ENCODE measurements around the gene RANGRF. TPM values are rescaled to one million over a fixed set of nuclear protein-coding genes. Genes with fewer than 3 reads are reported as not detected.

The RANGRF gene
- total and polyA plus RNA-seq, 9 donors, result 14.5 to 48.3 (median 30.1) TPM

DNA sequence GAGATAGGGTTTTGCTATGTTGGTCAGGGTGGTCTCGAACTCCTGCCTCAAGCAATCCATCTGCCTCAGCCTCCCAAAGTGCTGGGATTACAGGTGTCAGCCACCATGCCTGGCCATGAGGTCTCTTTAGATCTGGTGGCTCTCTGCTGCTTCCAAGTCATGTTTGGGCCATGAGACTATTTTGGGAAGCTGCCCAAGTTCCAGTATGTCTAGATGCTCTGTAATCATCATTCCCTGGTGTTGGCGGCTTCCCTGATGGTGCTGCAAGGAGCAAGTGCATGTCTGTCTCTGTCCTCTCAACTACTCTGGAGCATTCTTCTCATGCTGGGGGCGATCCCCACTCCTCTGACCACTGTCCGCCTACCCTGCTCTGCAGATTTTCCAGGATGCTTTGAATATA is 44.8 kb downstream of the RANGRF start:
- Histone ChIP-seq H3K27ac (no peak overlapping the region), H3K4me1 (ENCODE audit: insufficient read depth) (no peaks in the 10 kb centered on the region), H3K36me3 (no peaks in the 10 kb centered on the region), H3K9me3 (no peaks in the 10 kb centered on the region), H3K27me3 (no peaks in the 10 kb centered on the region), H3K4me3 (no peak overlapping the region)
- intact Hi-C loops (cut with DNase I), result no loop called here
- DNase-seq, result no peak
- TF ChIP-seq, protein P1, sequence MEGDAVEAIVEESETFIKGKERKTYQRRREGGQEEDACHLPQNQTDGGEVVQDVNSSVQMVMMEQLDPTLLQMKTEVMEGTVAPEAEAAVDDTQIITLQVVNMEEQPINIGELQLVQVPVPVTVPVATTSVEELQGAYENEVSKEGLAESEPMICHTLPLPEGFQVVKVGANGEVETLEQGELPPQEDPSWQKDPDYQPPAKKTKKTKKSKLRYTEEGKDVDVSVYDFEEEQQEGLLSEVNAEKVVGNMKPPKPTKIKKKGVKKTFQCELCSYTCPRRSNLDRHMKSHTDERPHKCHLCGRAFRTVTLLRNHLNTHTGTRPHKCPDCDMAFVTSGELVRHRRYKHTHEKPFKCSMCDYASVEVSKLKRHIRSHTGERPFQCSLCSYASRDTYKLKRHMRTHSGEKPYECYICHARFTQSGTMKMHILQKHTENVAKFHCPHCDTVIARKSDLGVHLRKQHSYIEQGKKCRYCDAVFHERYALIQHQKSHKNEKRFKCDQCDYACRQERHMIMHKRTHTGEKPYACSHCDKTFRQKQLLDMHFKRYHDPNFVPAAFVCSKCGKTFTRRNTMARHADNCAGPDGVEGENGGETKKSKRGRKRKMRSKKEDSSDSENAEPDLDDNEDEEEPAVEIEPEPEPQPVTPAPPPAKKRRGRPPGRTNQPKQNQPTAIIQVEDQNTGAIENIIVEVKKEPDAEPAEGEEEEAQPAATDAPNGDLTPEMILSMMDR (IDR thresholded peaks at IDR 0.05), result no peak
- no peak for TF ChIP-seq EP300 (IDR thresholded peaks at IDR 0.05)
- TF ChIP-seq POLR2A (IDR thresholded peaks at IDR 0.05), result no peak
- 85 to 93% (median 90%) methylated on average over 4 of the region's 4 CpGs for WGBS, 3 donors

DNA sequence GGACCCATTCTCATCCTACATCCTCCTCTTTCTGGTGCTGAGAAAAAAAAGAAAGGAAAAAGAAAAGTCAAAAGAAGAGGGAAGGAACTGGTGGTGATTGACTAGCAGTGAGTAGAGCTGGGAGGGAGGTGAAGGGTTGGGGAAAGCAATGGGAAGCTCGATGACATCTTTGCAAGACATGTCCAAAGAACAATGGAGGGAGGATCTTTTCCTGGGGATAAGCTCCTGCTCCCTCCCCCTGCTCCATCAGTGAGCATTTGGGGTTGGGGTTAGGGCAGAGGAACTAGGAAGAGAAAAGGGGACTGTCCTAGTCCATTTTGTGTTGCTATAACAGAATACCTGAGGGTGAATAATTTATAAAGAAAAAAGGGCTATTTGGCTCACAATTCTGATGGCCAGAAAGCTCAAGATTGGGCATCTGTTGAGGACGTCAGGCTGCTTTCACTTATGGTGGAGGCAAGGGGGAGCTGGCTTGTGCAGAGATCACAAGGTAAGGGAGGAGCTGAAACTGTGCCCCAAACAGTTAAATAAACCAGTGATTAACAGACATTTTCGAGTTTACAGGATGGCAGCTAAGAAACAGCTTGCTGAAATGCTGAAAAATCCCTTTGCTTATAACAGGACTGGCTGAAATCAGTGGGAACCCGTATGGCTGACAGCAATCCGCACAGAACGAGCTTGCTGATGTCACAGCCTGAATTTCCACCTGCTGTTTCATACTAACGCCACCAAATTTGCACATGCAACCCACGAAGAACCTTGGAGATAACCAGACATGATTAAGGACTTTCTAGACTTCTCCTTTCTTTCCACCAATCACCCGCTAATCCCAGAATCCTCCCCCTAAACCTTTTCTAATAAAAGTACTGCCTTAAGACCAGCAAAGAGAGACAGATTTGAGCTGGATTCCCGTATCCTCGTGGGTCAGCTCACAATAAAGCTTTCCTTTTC is 49.6 kb downstream of the RANGRF start:
- WGBS, 3 donors, result 8 to 12% (median 9%) methylated on average over 11 of the region's 11 CpGs
- no peak overlapping the region for H3K27ac ChIP-seq
- H3K9me3 ChIP-seq, result no peaks in the 10 kb centered on the region
- H3K4me3 ChIP-seq, result no peak overlapping the region
- intact Hi-C loops (cut with DNase I), result no loop called here
- H3K4me1 ChIP-seq (ENCODE audit: insufficient read depth), result no peaks in the 10 kb centered on the region
- TF ChIP-seq, protein P1 (IDR thresholded peaks at IDR 0.05), result no peak
- no peak for TF ChIP-seq POLR2A (IDR thresholded peaks at IDR 0.05)
- no peak for TF ChIP-seq EP300 (IDR thresholded peaks at IDR 0.05)
- no peaks in the 10 kb centered on the region for H3K27me3 ChIP-seq
- no peaks in the 10 kb centered on the region for H3K36me3 ChIP-seq
- DNase-seq, result no peak

GRCh38 chr17:8338753-8339140 is 50.3 kb downstream of the RANGRF start:
- intact Hi-C loops (cut with DNase I), result no loop called here

GRCh38 chr17:8339540-8339939 is 51.1 kb downstream of the RANGRF start, which contains the start of gene ODF4:
Gene ODF4 (plus strand): TSS chr17:8339840. CDS start chr17:8340052, 212 bp downstream.
- Histone ChIP-seq H3K4me3 (no peak within 1 kb of the TSS), H3K36me3 (no peaks in the 10 kb centered on the region), H3K9me3 (no peaks in the 10 kb centered on the region), H3K27me3 (no peaks in the 10 kb centered on the region), H3K27ac (no peak within 1 kb of the TSS), H3K4me1 (ENCODE audit: insufficient read depth) (no peaks in the 10 kb centered on the region)
- TF ChIP-seq EP300 (IDR thresholded peaks at IDR 0.05), result no peak
- TF ChIP-seq, protein P1 (IDR thresholded peaks at IDR 0.05), result no peak
- TF ChIP-seq POLR2A (IDR thresholded peaks at IDR 0.05), result no peak
- intact Hi-C loops (cut with DNase I), result no loop called here
- DNase-seq, result no peak
- 81 to 88% (median 82%) methylated on average over 2 of the region's 2 CpGs for WGBS, 3 donors

More at GRCh38 chr17:8338753-8339140, 50.3 kb downstream of the RANGRF start:
- no peak for DNase-seq
- Histone ChIP-seq H3K27ac (no peak overlapping the region), H3K27me3 (no peaks in the 10 kb centered on the region), H3K9me3 (no peaks in the 10 kb centered on the region), H3K4me1 (ENCODE audit: insufficient read depth) (no peaks in the 10 kb centered on the region), H3K4me3 (no peak overlapping the region), H3K36me3 (no peaks in the 10 kb centered on the region)
- WGBS, 3 donors, result 65 to 70% (median 66%) methylated on average over 5 of the region's 5 CpGs
- TF ChIP-seq POLR2A (IDR thresholded peaks at IDR 0.05) (no peak), EP300 (IDR thresholded peaks at IDR 0.05) (no peak)
- TF ChIP-seq, protein P1 (IDR thresholded peaks at IDR 0.05), result no peak

Small RNA genes lying within 50 kb of the gene (small RNA-seq; reads per million reads assigned to genes)
- not detected for gene RF00265

Other genes starting within 250 kb of the RANGRF start
- gene ALOX15B, start 249.6 kb upstream of the RANGRF start, total RNA-seq, result 10 to 100 TPM in 1 of 7 donors, 1 to 10 TPM in 1, under 1 TPM in 4, not detected in 1; 0.23 to 14.9 (median 0.78) TPM
- under 1 TPM; 0.25 to 0.88 TPM for gene ALOX15B, start 249.6 kb upstream of the RANGRF start, polyA plus RNA-seq
- under 1 TPM in 1 of 7 donors, not detected in 6; 0.70 TPM for gene ALOX12B, start 201.0 kb upstream of the RANGRF start, total RNA-seq
- gene ALOX12B, start 201.0 kb upstream of the RANGRF start, polyA plus RNA-seq, result not detected
- not detected for gene ALOXE3, start 170.2 kb upstream of the RANGRF start, total RNA-seq
- gene ALOXE3, start 170.2 kb upstream of the RANGRF start, polyA plus RNA-seq, result under 1 TPM in 1 of 2 donors, not detected in 1; 0.07 TPM
- under 1 TPM in 6 of 7 donors, not detected in 1; 0.11 to 0.97 (median 0.81) TPM for gene HES7, start 164.6 kb upstream of the RANGRF start, total RNA-seq
- under 1 TPM in 1 of 2 donors, not detected in 1; 0.25 TPM for gene HES7, start 164.6 kb upstream of the RANGRF start, polyA plus RNA-seq
- gene PER1, start 136.3 kb upstream of the RANGRF start, total RNA-seq, result 100 to 1,000 TPM in 6 of 7 donors, 10 to 100 TPM in 1; 74.9 to 394 (median 165) TPM
- gene PER1, start 136.3 kb upstream of the RANGRF start, polyA plus RNA-seq, result 100 to 1,000 TPM in 1 of 2 donors, 10 to 100 TPM in 1; 12.8 to 164 TPM
- 100 to 1,000 TPM in 4 of 7 donors, 10 to 100 TPM in 3; 35.5 to 147 (median 118) TPM for gene VAMP2, start 125.7 kb upstream of the RANGRF start, total RNA-seq
- 100 to 1,000 TPM in 1 of 2 donors, 10 to 100 TPM in 1; 99.2 to 233 TPM for gene VAMP2, start 125.7 kb upstream of the RANGRF start, polyA plus RNA-seq
- 10 to 100 TPM in 5 of 7 donors, 1 to 10 TPM in 2; 7.5 to 57.6 (median 16.1) TPM for gene TMEM107, start 112.3 kb upstream of the RANGRF start, total RNA-seq
- gene TMEM107, start 112.3 kb upstream of the RANGRF start, polyA plus RNA-seq, result 10 to 100 TPM in 1 of 2 donors, 1 to 10 TPM in 1; 8.2 to 10.3 TPM
- gene BORCS6, start 98.5 kb upstream of the RANGRF start, total RNA-seq, result 1 to 10 TPM; 5.5 to 7.2 (median 6.7) TPM
- gene BORCS6, start 98.5 kb upstream of the RANGRF start, polyA plus RNA-seq, result 1 to 10 TPM; 1.3 to 7.2 TPM
- gene AURKB, start 78.1 kb upstream of the RANGRF start, total RNA-seq, result 1 to 10 TPM in 2 of 7 donors, under 1 TPM in 2, not detected in 3; 0.80 to 1.7 (median 1.1) TPM
- 1 to 10 TPM in 1 of 2 donors, under 1 TPM in 1; 0.68 to 1.5 TPM for gene AURKB, start 78.1 kb upstream of the RANGRF start, polyA plus RNA-seq
- 10 to 100 TPM; 28.3 to 60.0 (median 48.7) TPM for gene CTC1, start 40.6 kb upstream of the RANGRF start, total RNA-seq
- gene CTC1, start 40.6 kb upstream of the RANGRF start, polyA plus RNA-seq, result 10 to 100 TPM; 18.4 to 33.4 TPM
- gene PFAS, start 39.4 kb upstream of the RANGRF start, total RNA-seq, result 10 to 100 TPM in 6 of 7 donors, 1 to 10 TPM in 1; 6.6 to 69.9 (median 35.3) TPM
- 10 to 100 TPM in 1 of 2 donors, 1 to 10 TPM in 1; 8.4 to 11.0 TPM for gene PFAS, start 39.4 kb upstream of the RANGRF start, polyA plus RNA-seq
- 1 to 10 TPM in 6 of 7 donors, under 1 TPM in 1; 0.72 to 6.4 (median 1.8) TPM for gene SLC25A35, start 6.7 kb downstream of the RANGRF start, total RNA-seq
- gene SLC25A35, start 6.7 kb downstream of the RANGRF start, polyA plus RNA-seq, result 1 to 10 TPM; 2.5 to 3.6 TPM
- 10 to 100 TPM in 1 of 7 donors, 1 to 10 TPM in 6; 1.7 to 11.3 (median 3.6) TPM for gene ARHGEF15, start 21.6 kb downstream of the RANGRF start, total RNA-seq
- 1 to 10 TPM; 4.9 to 9.8 TPM for gene ARHGEF15, start 21.6 kb downstream of the RANGRF start, polyA plus RNA-seq
- not detected for gene ODF4, start 51.2 kb downstream of the RANGRF start, total RNA-seq
- not detected for gene ODF4, start 51.2 kb downstream of the RANGRF start, polyA plus RNA-seq
- over 10,000 TPM in 1 of 7 donors, 1,000 to 10,000 TPM in 6; 2,824 to 11,226 (median 3,297) TPM for gene RPL26, start 94.5 kb downstream of the RANGRF start, total RNA-seq
- 1,000 to 10,000 TPM; 5,564 to 8,248 TPM for gene RPL26, start 94.5 kb downstream of the RANGRF start, polyA plus RNA-seq
- gene RNF222, start 109.2 kb downstream of the RANGRF start, total RNA-seq, result not detected
- gene RNF222, start 109.2 kb downstream of the RANGRF start, polyA plus RNA-seq, result not detected
- 10 to 100 TPM; 57.1 to 86.5 (median 63.2) TPM for gene NDEL1, start 147.2 kb downstream of the RANGRF start, total RNA-seq
- gene NDEL1, start 147.2 kb downstream of the RANGRF start, polyA plus RNA-seq, result 10 to 100 TPM; 36.7 to 71.3 TPM

Data from ovary (tissue), 9 donors.